SK-N-SH (cell line): ENCODE data around the gene TSC22D1. TPM values are rescaled to one million over a fixed set of nuclear protein-coding genes. Genes with fewer than 3 reads are reported as not detected.
A peak's percentile ranks its signal among the peaks of the same experiment; 100 is the strongest.

Experiments
- CTCF ChIA-PET: fragments of 300-600, 350-600 bp; formaldehyde crosslinking; extraction: SDS; loops from one replicate; lab custom pipeline; 2021; lab: Yijun Ruan, JAX
- POLR2A ChIA-PET: fragments of 350-600 bp; sonication (Branson Sonifier 250); formaldehyde crosslinking; extraction: SDS; loops from one replicate; lab custom pipeline; 2020; ENCODE audit warnings: antibody characterized with exemption, inconsistent platforms; lab: Yijun Ruan, JAX
- DNase-seq: peaks from one replicate; pipeline ENCODE4 v3.0.0; 2012
- H2AFZ ChIP-seq: fragments of 200-600 bp; sonication (generic); 2 replicates; pipeline ENCODE4 v1.8.1; 2016; ENCODE audit warnings: antibody characterized with exemption, mild to moderate bottlenecking, low read depth
- H3F3A ChIP-seq: fragments of 200-600 bp; sonication (generic); replicated peaks from 2 replicates; pipeline ENCODE3; 2016; ENCODE audit warnings: antibody characterized with exemption, mild to moderate bottlenecking; ENCODE audit not compliant: insufficient read depth
- H3K27ac ChIP-seq, 2 experiments: fragments of 200-500 bp in 1 of 2; fragments of 200-600 bp in 1 of 2; sonication (Bioruptor generic) in 1 of 2; sonication (generic), shearing (Covaris generic) in 1 of 2; 2 replicates each; pipeline versions ENCODE4 v1.5.1 to v1.6.1; 2014 to 2016; ENCODE audit warnings: low read depth in 2 of 2, inconsistent platforms in 1 of 2, low read length in 1 of 2, mild to moderate bottlenecking in 1 of 2, mixed read lengths in 1 of 2
- H3K27me3 ChIP-seq: fragments of 200-600 bp; sonication (generic), shearing (Covaris generic); 2 replicates; pipeline ENCODE4 v1.6.1; 2016; ENCODE audit warnings: mixed run types; ENCODE audit not compliant: insufficient read depth
- H3K36me3 ChIP-seq, 2 experiments: fragments of 200-500 bp in 1 of 2; fragments of 200-600 bp in 1 of 2; sonication (Bioruptor generic) in 1 of 2; sonication (generic) in 1 of 2; replicated peaks in 1 of 2; 2 replicates each; pipeline versions ENCODE3 to v1.5.1; 2014 to 2016; ENCODE audit warnings: low read length in 1 of 2, mild to moderate bottlenecking in 1 of 2; ENCODE audit not compliant: insufficient read depth in 2 of 2, control insufficient read depth in 1 of 2
- H3K4me1 ChIP-seq, 2 experiments: fragments of 200-500 bp in 1 of 2; fragments of 200-600 bp in 1 of 2; sonication (Bioruptor generic) in 1 of 2; sonication (generic), shearing (Covaris generic) in 1 of 2; 2 replicates each; pipeline versions ENCODE4 v1.5.1 to v1.6.1; 2014 to 2016; ENCODE audit warnings: low read depth in 1 of 2, low read length in 1 of 2, mixed run types in 1 of 2; ENCODE audit not compliant: insufficient read depth in 2 of 2, control insufficient read depth in 1 of 2
- H3K4me2 ChIP-seq: fragments of 200-600 bp; sonication (generic), shearing (Covaris generic); 2 replicates; pipeline ENCODE4 v1.6.1; 2017; ENCODE audit warnings: mixed run types
- H3K4me3 ChIP-seq, 2 experiments: fragments of 200-500 bp in 1 of 2; fragments of 200-600 bp in 1 of 2; sonication (Bioruptor generic) in 1 of 2; sonication (generic), shearing (Covaris generic) in 1 of 2; 2 replicates each; pipeline versions ENCODE4 v1.5.1 to v1.8.1; 2014 to 2016; ENCODE audit warnings: low read depth in 2 of 2, inconsistent platforms in 1 of 2, low read length in 1 of 2, mild to moderate bottlenecking in 1 of 2, mixed read lengths in 1 of 2, moderate library complexity in 1 of 2
- H3K79me2 ChIP-seq: fragments of 200-600 bp; sonication (generic); 2 replicates; pipeline ENCODE4 v1.8.1; 2017; ENCODE audit warnings: mild to moderate bottlenecking; ENCODE audit not compliant: insufficient read depth
- H3K9ac ChIP-seq: fragments of 200-600 bp; sonication (generic); 2 replicates; pipeline ENCODE4 v1.6.1; 2017; ENCODE audit warnings: mixed run types
- H3K9me2 ChIP-seq: fragments of 200-600 bp; sonication (generic); 2 replicates; pipeline ENCODE4 v1.6.1; 2017; ENCODE audit warnings: mixed run types
- H3K9me3 ChIP-seq: fragments of 200-600 bp; sonication (generic); 2 replicates; pipeline ENCODE4 v1.6.1; 2017; ENCODE audit warnings: mixed run types, mild to moderate bottlenecking, moderate library complexity
- H4K20me1 ChIP-seq: fragments of 200-600 bp; sonication (generic); 2 replicates; pipeline ENCODE4 v1.6.1; 2017; ENCODE audit warnings: mild to moderate bottlenecking, mixed run types; ENCODE audit not compliant: insufficient read depth
- CHD2 ChIP-seq: fragments of 150-350 bp; IDR thresholded peaks from 2 replicates; pipeline ENCODE4 v1.6.1; 2018; ENCODE audit warnings: low read length; ENCODE audit not compliant: partially characterized antibody
- EP300 ChIP-seq, 2 experiments: IDR thresholded peaks; 2 replicates each; pipeline versions ENCODE4 v1.4.0 to v1.6.1; 2012; ENCODE audit warnings: borderline replicate concordance in 1 of 2, low read depth in 1 of 2, low read length in 1 of 2
- FOSL2 ChIP-seq: IDR thresholded peaks from 2 replicates; pipeline ENCODE4 v1.4.0; 2012; ENCODE audit warnings: low read depth, mild to moderate bottlenecking, moderate library complexity, borderline replicate concordance
- JUND ChIP-seq: IDR thresholded peaks from 2 replicates; pipeline ENCODE4 v1.4.0; 2012
- MXI1 ChIP-seq: IDR thresholded peaks from 2 replicates; pipeline ENCODE4 v1.6.1; 2012; ENCODE audit warnings: mild to moderate bottlenecking, low read depth, low read length, improper control_type of control experiment
- RAD21 ChIP-seq: IDR thresholded peaks from 2 replicates; pipeline ENCODE4 v1.6.1; 2012; ENCODE audit warnings: mild to moderate bottlenecking, low read length
- RCOR1 ChIP-seq: fragments of 150-350 bp; IDR thresholded peaks from 2 replicates; pipeline ENCODE4 v1.6.1; 2017; ENCODE audit warnings: antibody characterized with exemption, low read length
- RFX5 ChIP-seq: IDR thresholded peaks from 2 replicates; pipeline ENCODE4 v1.6.1; 2012; ENCODE audit warnings: mild to moderate bottlenecking, improper control_type of control experiment, low read length
- TAF1 ChIP-seq: IDR thresholded peaks from 2 replicates; pipeline ENCODE4 v1.6.1; 2012; ENCODE audit warnings: low read depth, mild to moderate bottlenecking, low read length, moderate library complexity, borderline replicate concordance
- TEAD4 ChIP-seq: IDR thresholded peaks from 2 replicates; pipeline ENCODE4 v1.4.0; 2012; ENCODE audit warnings: mild to moderate bottlenecking, borderline replicate concordance; ENCODE audit not compliant: insufficient read depth
- WGBS: methylation state at CpG from one replicate; pipeline ENCODE4 v1.1.6; 2017; ENCODE audit warnings: low lambda C conversion rate; 5-methylcytosine and 5-hydroxymethylcytosine counted together
- polyA plus RNA-seq, 3 experiments: library from polyadenylated mRNA; depleted of rRNA; stranded (reverse); fragments of >200 nt; gene quantifications; 2 replicates each; pipeline ENCODE4 v1.2.3, GENCODE V29; 2012
- TF ChIP-seq, protein P1 (sequence below): IDR thresholded peaks from 2 replicates; pipeline ENCODE4 v1.4.0; 2012; ENCODE audit warnings: low read depth, borderline replicate concordance

TSC22D1 gene
- polyA plus RNA-seq, 1 of the 3 experiments (the other 2 are of a cell fraction) = 137 TPM

DNA sequence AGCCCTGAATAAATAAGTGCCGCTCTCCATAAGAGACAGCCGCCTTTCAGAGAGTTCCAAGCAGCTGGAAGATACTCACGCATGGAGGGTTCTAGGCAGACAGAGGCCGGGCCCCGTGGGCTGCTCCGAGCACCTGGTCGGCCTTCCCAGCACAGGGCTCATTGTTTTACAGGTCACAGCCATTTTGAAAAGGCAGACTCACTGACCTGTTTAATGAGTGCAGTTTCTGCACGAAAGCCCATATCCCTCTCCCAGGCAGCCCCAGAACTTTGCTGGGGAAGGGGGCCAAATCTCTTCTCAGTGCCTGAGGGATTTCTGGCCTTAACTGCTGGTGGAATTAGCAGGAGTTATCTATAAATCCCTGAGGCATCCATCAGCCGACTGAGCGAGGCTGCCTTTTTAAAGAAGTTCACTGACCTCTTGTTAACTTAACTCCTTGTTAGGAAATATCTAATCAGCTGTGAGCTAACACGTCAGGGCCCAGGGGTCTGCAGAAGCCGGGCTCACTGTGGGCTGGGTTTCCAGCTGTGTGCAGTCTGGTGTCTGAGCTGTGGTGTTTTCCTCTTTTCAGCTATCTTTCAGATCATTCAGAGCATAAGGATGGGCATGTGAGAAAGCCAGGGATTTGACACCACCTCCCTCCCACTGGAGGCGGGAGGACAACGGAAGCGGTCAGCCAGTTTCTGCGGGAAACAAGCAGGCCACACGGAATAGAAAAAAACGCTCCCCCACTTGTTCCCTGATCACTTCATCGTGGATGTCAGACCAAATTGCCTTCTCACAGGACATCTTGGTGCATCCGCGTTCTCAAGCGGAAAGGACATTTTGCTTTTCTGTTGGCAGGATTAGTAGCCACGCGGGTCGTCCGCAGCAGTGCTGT, 179.2 kb downstream of the TSC22D1 start (continued):
- peak; percentile 34 for TF ChIP-seq RAD21
- peak; percentile 7 for TF ChIP-seq CHD2
- TF ChIP-seq, protein P1, sequence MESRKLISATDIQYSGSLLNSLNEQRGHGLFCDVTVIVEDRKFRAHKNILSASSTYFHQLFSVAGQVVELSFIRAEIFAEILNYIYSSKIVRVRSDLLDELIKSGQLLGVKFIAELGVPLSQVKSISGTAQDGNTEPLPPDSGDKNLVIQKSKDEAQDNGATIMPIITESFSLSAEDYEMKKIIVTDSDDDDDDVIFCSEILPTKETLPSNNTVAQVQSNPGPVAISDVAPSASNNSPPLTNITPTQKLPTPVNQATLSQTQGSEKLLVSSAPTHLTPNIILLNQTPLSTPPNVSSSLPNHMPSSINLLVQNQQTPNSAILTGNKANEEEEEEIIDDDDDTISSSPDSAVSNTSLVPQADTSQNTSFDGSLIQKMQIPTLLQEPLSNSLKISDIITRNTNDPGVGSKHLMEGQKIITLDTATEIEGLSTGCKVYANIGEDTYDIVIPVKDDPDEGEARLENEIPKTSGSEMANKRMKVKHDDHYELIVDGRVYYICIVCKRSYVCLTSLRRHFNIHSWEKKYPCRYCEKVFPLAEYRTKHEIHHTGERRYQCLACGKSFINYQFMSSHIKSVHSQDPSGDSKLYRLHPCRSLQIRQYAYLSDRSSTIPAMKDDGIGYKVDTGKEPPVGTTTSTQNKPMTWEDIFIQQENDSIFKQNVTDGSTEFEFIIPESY = no peak
- TF ChIP-seq FOSL2 = no peak
- no peak for TF ChIP-seq TEAD4

DNA sequence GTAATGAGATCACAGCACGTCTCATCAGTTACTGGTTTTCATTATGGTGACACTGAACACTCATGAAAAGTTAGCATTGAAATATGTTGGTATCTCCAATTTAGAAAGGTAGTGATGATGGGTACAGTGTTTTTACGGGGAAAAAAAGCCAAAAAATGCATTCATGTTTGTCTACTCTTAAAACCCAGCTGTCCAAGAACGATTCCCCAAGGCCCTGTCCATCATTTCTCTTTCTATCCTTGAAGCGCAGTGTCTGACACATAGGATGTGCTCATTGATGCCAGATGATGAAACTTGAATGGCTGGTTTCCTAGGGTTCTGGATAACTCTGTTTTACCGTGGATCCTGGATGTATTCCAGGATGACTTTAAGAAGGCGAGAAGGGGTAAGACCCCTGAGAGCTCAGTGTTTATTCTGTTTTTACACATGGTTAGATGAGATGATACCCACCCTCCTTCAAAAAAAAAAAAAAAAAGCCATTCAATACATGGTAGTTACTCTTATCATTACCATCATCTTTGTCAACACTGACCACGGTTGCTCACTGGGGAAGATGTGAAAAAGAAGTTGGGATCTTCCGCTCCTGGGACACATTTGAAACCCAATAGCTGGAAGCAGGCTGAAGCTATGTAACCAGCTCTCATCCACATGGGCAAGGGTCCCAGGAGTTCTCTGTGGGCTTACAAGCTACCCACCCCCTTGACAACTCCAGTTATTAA, 180.0 kb downstream of the TSC22D1 start:
- peak overlapping the region in 1 of 2 experiments; percentile 98; a peak in 2 of 4 replicates for H3K27ac ChIP-seq
- peaks cover 0 to 42% of the 10 kb centered on the region in 2 experiments; a peak in 2 of 4 replicates for H3K4me1 ChIP-seq
- H3K4me3 ChIP-seq = no peak overlapping the region
- H3F3A ChIP-seq = no peaks in the 10 kb centered on the region
- no peak overlapping the region for H3K9ac ChIP-seq
- no peaks in the 10 kb centered on the region for H3K27me3 ChIP-seq
- CTCF ChIA-PET = interaction anchor here (1.0 to 1.2 kb wide), 4 partner anchors 17 to 205 kb away, joined by 3 to 4 read pairs (median 3); no protein-coding TSS in a partner anchor
- no peak overlapping the region for H3K4me2 ChIP-seq
- DNase-seq = no peak
- H3K36me3 ChIP-seq = peaks cover 0 to 4% of the 10 kb centered on the region in 2 experiments
- no peak overlapping the region for H2AFZ ChIP-seq
- no peaks in the 10 kb centered on the region for H3K9me2 ChIP-seq
- no peaks in the 10 kb centered on the region for H3K79me2 ChIP-seq
- no peaks in the 10 kb centered on the region for H4K20me1 ChIP-seq
- POLR2A ChIA-PET = interaction anchor here (1.1 to 5.3 kb wide), 4 partner anchors 19 to 39 kb away, joined by 3 to 59 read pairs (median 8); partner anchors contain the start of gene SERP2
- TF ChIP-seq RCOR1 (no peak), CHD2 (no peak), EP300 (IDR thresholded peaks at IDR 0.05; ENCODE audit: borderline replicate concordance in 1 of 2, low read depth in 1 of 2, low read length in 1 of 2) (peak in 1 of 2 experiments; percentile 48; a peak in 1 of 4 replicates), TAF1 (no peak)
- no peaks in the 10 kb centered on the region for H3K9me3 ChIP-seq
- 77% methylated on average over 8 of the region's 8 CpGs for WGBS

DNA sequence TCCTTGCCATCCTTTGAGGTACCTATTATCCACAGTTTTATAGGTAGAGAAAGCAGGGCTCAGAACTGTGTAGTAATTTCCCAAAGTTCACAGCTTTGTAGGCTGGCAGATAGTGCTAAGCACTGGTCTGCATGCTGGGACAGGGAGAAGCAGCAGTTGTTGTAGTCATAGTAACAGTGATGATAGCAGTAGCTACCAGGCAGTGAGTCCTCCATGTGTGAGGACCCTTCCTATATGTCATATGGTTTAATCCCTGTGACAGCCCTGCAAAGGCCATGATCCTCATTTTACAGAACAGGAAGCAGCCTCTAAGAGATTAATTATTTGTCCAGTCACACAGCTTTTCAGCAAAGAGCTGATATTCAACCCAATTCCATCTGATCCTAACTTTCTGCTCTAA, 181.5 kb downstream of the TSC22D1 start:
- Histone ChIP-seq H3K9ac (no peak overlapping the region), H4K20me1 (no peaks in the 10 kb centered on the region), H3K27ac (peak overlapping the region in 1 of 2 experiments; percentile 41; a peak in 1 of 4 replicates), H3K36me3 (peaks cover 0 to 8% of the 10 kb centered on the region in 2 experiments), H3F3A (no peaks in the 10 kb centered on the region), H3K9me3 (no peaks in the 10 kb centered on the region), H3K4me2 (no peak overlapping the region), H3K79me2 (no peaks in the 10 kb centered on the region), H2AFZ (no peak overlapping the region), H3K9me2 (no peaks in the 10 kb centered on the region), H3K4me1 (peaks cover 0 to 39% of the 10 kb centered on the region in 2 experiments; a peak in 2 of 4 replicates), H3K4me3 (no peak overlapping the region), H3K27me3 (no peaks in the 10 kb centered on the region)
- CTCF ChIA-PET = interaction anchor here (1.0 kb wide), 1 partner anchor 489 kb away, joined by 3 read pairs; no protein-coding TSS in a partner anchor
- TF ChIP-seq RFX5 = peak; percentile 81
- TF ChIP-seq JUND = no peak
- peak; percentile 72; the same call in 1 of the 2 replicates for TF ChIP-seq MXI1
- POLR2A ChIA-PET = interaction anchor here (5.3 kb wide), 1 partner anchor 41 kb away, joined by 59 read pairs; no protein-coding TSS in a partner anchor
- peak; percentile 46 for DNase-seq
